GM19324 (cell line): ENCODE measurements around the gene SRC.

Source experiments
- ATAC-seq: cut with Tn5 transposase; IDR thresholded peaks from one replicate; pipeline ENCODE4 v1.9.1; 2021; ENCODE audit warnings: mild to moderate bottlenecking, moderate library complexity; ENCODE audit not compliant: unreplicated experiment, low FRiP score

Gene SRC

GRCh38 chr20:37442547-37442946, 96.6 kb downstream of the SRC start:
- no peak for ATAC-seq

GRCh38 chr20:37442986-37443385, 97.0 kb downstream of the SRC start:
- no peak for ATAC-seq

- ATAC-seq, result no peak
Observed at GRCh38 chr20:37443596-37443995, 97.7 kb downstream of the SRC start.

- no peak for ATAC-seq
Observed at GRCh38 chr20:37445041-37445440, 99.1 kb downstream of the SRC start.

GRCh38 chr20:37446286-37447032, 100.5 kb downstream of the SRC start:
- no peak for ATAC-seq

- no peak for ATAC-seq
Observed at GRCh38 chr20:37447688-37448087, 101.7 kb downstream of the SRC start.

GRCh38 chr20:37449276-37449675, 103.3 kb downstream of the SRC start:
- ATAC-seq, result no peak

- no peak for ATAC-seq
Observed at GRCh38 chr20:37450344-37450743, 104.4 kb downstream of the SRC start.

GRCh38 chr20:37451616-37452015, 105.7 kb downstream of the SRC start:
- no peak for ATAC-seq

GRCh38 chr20:37452236-37452635, 106.3 kb downstream of the SRC start:
- no peak for ATAC-seq

- ATAC-seq, result no peak
Observed at GRCh38 chr20:37453288-37453687, 107.3 kb downstream of the SRC start.

GRCh38 chr20:37453836-37454235, 107.9 kb downstream of the SRC start:
- no peak for ATAC-seq

GRCh38 chr20:37454636-37455385, 108.9 kb downstream of the SRC start:
- no peak for ATAC-seq
